Skeletal muscle tissue (tissue), 4 donors: ENCODE results near the gene MAP1S. TPM values are rescaled to one million over a fixed set of nuclear protein-coding genes. Genes with fewer than 3 reads are reported as not detected.

Experiments used
- H3K27ac ChIP-seq: one replicate; pipeline ENCODE4 v1.7.0; 2013; ENCODE audit warnings: mild to moderate bottlenecking, low read depth, low read length, inconsistent platforms
- H3K27me3 ChIP-seq, 3 donors: one replicate each; pipeline ENCODE4 v1.7.0; 2013; ENCODE audit warnings: low read length in 3 of 3; ENCODE audit not compliant: control insufficient read depth in 3 of 3, insufficient read depth in 3 of 3
- H3K36me3 ChIP-seq, 3 donors: one replicate each; pipeline ENCODE4 v1.7.0; 2013; ENCODE audit warnings: low read length in 3 of 3; ENCODE audit not compliant: control insufficient read depth in 3 of 3, insufficient read depth in 3 of 3
- H3K4me1 ChIP-seq, 3 donors: one replicate each; pipeline ENCODE4 v1.7.0; 2013; ENCODE audit warnings: low read length in 3 of 3, mild to moderate bottlenecking in 3 of 3; ENCODE audit not compliant: control insufficient read depth in 3 of 3, insufficient read depth in 3 of 3
- H3K4me3 ChIP-seq, 3 donors: one replicate each; pipeline ENCODE4 v1.7.0; 2013; ENCODE audit warnings: low read length in 3 of 3
- H3K9ac ChIP-seq, 3 donors: one replicate each; pipeline ENCODE4 v1.7.0; 2013; ENCODE audit warnings: low read length in 3 of 3, mild to moderate bottlenecking in 3 of 3, moderate library complexity in 2 of 3, low read depth in 1 of 3
- H3K9me3 ChIP-seq, 3 donors: one replicate each; pipeline ENCODE4 v1.7.0; 2013; ENCODE audit warnings: low read length in 3 of 3; ENCODE audit not compliant: control insufficient read depth in 3 of 3
- total RNA-seq: library from RNA; depleted of rRNA; stranded (reverse); fragments of >200 nt; gene quantifications from one replicate; pipeline ENCODE4 v1.2.3, GENCODE V29; 2014
- donor health status: Osteomylitis.

Gene MAP1S
- total RNA-seq, 1 donor from 2014 or later, result 25.6 TPM

- H3K27me3 ChIP-seq, result peaks cover 41 to 48% (median 44%) of the 10 kb centered on the region in 3 donors
- no peak overlapping the region for H3K4me3 ChIP-seq
- H3K4me1 ChIP-seq, result peaks cover 0 to 5% (median 3%) of the 10 kb centered on the region in 3 donors
- no peak overlapping the region for H3K27ac ChIP-seq
- H3K9me3 ChIP-seq, result no peaks in the 10 kb centered on the region
- no peaks in the 10 kb centered on the region for H3K36me3 ChIP-seq
- H3K9ac ChIP-seq, result no peak overlapping the region
Measured at GRCh38 chr19:17688853-17689595, 30.3 kb upstream of the MAP1S start.

GRCh38 chr19:17692566-17692965, 26.7 kb upstream of the MAP1S start:
- Histone ChIP-seq H3K9ac (no peak overlapping the region), H3K4me1 (no peaks in the 10 kb centered on the region), H3K4me3 (no peak overlapping the region), H3K36me3 (no peaks in the 10 kb centered on the region), H3K9me3 (no peaks in the 10 kb centered on the region), H3K27me3 (peaks cover 13 to 26% (median 22%) of the 10 kb centered on the region in 3 donors), H3K27ac (no peak overlapping the region)

- Histone ChIP-seq H3K9ac (no peak overlapping the region), H3K4me3 (no peak overlapping the region), H3K9me3 (no peaks in the 10 kb centered on the region), H3K27ac (no peak overlapping the region), H3K27me3 (peaks cover 7 to 23% (median 18%) of the 10 kb centered on the region in 3 donors), H3K4me1 (no peaks in the 10 kb centered on the region), H3K36me3 (no peaks in the 10 kb centered on the region)
Measured at GRCh38 chr19:17695198-17695597, 24.1 kb upstream of the MAP1S start.

- H3K9me3 ChIP-seq, result no peaks in the 10 kb centered on the region
- H3K9ac ChIP-seq, result no peak overlapping the region
- H3K27me3 ChIP-seq, result peaks cover 19 to 32% (median 24%) of the 10 kb centered on the region in 3 donors
- no peaks in the 10 kb centered on the region for H3K36me3 ChIP-seq
- no peaks in the 10 kb centered on the region for H3K4me1 ChIP-seq
- no peak overlapping the region for H3K27ac ChIP-seq
- no peak overlapping the region for H3K4me3 ChIP-seq
Measured at GRCh38 chr19:17703824-17704463, 15.3 kb upstream of the MAP1S start.

- H3K4me1 ChIP-seq, result no peaks in the 10 kb centered on the region
- H3K27ac ChIP-seq, result no peak overlapping the region
- peaks cover 9 to 22% (median 17%) of the 10 kb centered on the region in 3 donors for H3K27me3 ChIP-seq
- no peaks in the 10 kb centered on the region for H3K36me3 ChIP-seq
- no peak overlapping the region for H3K4me3 ChIP-seq
- H3K9ac ChIP-seq, result no peak overlapping the region
- H3K9me3 ChIP-seq, result no peaks in the 10 kb centered on the region
Measured at GRCh38 chr19:17706750-17707181, 12.5 kb upstream of the MAP1S start.

GRCh38 chr19:17711851-17712250, 7.4 kb upstream of the MAP1S start:
- Histone ChIP-seq H3K9ac (no peak overlapping the region), H3K27ac (no peak overlapping the region), H3K36me3 (no peaks in the 10 kb centered on the region), H3K27me3 (peaks cover 2 to 8% (median 4%) of the 10 kb centered on the region in 3 donors), H3K9me3 (no peaks in the 10 kb centered on the region), H3K4me1 (no peaks in the 10 kb centered on the region), H3K4me3 (no peak overlapping the region)

- H3K4me3 ChIP-seq, result no peak overlapping the region
- peaks cover 15 to 24% (median 18%) of the 10 kb centered on the region in 3 donors for H3K4me1 ChIP-seq
- no peaks in the 10 kb centered on the region for H3K9me3 ChIP-seq
- H3K36me3 ChIP-seq, result no peaks in the 10 kb centered on the region
- no peak overlapping the region for H3K27ac ChIP-seq
- H3K27me3 ChIP-seq, result no peaks in the 10 kb centered on the region
- no peak overlapping the region for H3K9ac ChIP-seq
Measured at GRCh38 chr19:17716309-17716929, 2.9 kb upstream of the MAP1S start.

GRCh38 chr19:17718550-17718946, 732 bp upstream of the MAP1S start:
- peak overlapping the region in 1 of 3 donors; percentile 88 for H3K4me3 ChIP-seq
- H3K36me3 ChIP-seq, result peaks cover 2 to 7% (median 3%) of the 10 kb centered on the region in 3 donors
- H3K27ac ChIP-seq, result no peak overlapping the region
- no peaks in the 10 kb centered on the region for H3K9me3 ChIP-seq
- H3K27me3 ChIP-seq, result no peaks in the 10 kb centered on the region
- no peak overlapping the region for H3K9ac ChIP-seq
- peaks cover 24 to 33% (median 28%) of the 10 kb centered on the region in 3 donors for H3K4me1 ChIP-seq

- no peak overlapping the region for H3K27ac ChIP-seq
- peaks cover 24 to 33% (median 28%) of the 10 kb centered on the region in 3 donors for H3K4me1 ChIP-seq
- peaks cover 12 to 18% (median 13%) of the 10 kb centered on the region in 3 donors for H3K36me3 ChIP-seq
- peak overlapping the region; percentile 73 to 83 (median 78) for H3K9ac ChIP-seq
- H3K9me3 ChIP-seq, result no peaks in the 10 kb centered on the region
- peak overlapping the region; percentile 69 to 88 (median 85) for H3K4me3 ChIP-seq
- no peaks in the 10 kb centered on the region for H3K27me3 ChIP-seq
Measured at GRCh38 chr19:17719730-17720400, 585 bp downstream of the MAP1S start.
